BLaER1 treated with 17β-estradiol and CSF1 and Interleukin-3, amounts not matched to agents 10 nM and 100 nM (cell line): ENCODE measurements around the gene OR4S2.

Source experiments
- H3K27ac ChIP-seq, 11 experiments: shearing (Covaris generic); formaldehyde crosslinking; 2 replicates each; pipeline ENCODE4 v1.8.1; 2022
- H3K27me3 ChIP-seq, 11 experiments: shearing (Covaris generic); formaldehyde crosslinking; 2 replicates each; pipeline ENCODE4 v1.8.1; 2022
- H3K36me3 ChIP-seq, 11 experiments: shearing (Covaris generic); formaldehyde crosslinking; 2 replicates each; pipeline ENCODE4 v1.8.1; 2022
- H3K4me1 ChIP-seq, 10 experiments: shearing (Covaris generic); formaldehyde crosslinking; 2 replicates each; pipeline ENCODE4 v1.8.1; 2022
- H3K4me2 ChIP-seq, 11 experiments: shearing (Covaris generic); formaldehyde crosslinking; 2 replicates each; pipeline ENCODE4 v1.8.1; 2022
- H3K4me3 ChIP-seq, 10 experiments: shearing (Covaris generic); formaldehyde crosslinking; 2 replicates each; pipeline ENCODE4 v1.8.1; 2022
- H3K9ac ChIP-seq, 11 experiments: shearing (Covaris generic); formaldehyde crosslinking; 2 replicates each; pipeline ENCODE4 v1.8.1; 2022
- H3K9me3 ChIP-seq, 11 experiments: shearing (Covaris generic); formaldehyde crosslinking; replicated peaks in 1 of 11; 2 replicates each; pipeline ENCODE4 v1.8.1; 2022
- H4K20me1 ChIP-seq, 11 experiments: shearing (Covaris generic); formaldehyde crosslinking; 2 replicates each; pipeline ENCODE4 v1.8.1; 2022
- Cebpa-rat ChIP-seq, 11 experiments: shearing (Covaris generic); IDR thresholded peaks; 2 replicates each; pipeline ENCODE4 v1.8.1; 2022

OR4S2 gene, protein sequence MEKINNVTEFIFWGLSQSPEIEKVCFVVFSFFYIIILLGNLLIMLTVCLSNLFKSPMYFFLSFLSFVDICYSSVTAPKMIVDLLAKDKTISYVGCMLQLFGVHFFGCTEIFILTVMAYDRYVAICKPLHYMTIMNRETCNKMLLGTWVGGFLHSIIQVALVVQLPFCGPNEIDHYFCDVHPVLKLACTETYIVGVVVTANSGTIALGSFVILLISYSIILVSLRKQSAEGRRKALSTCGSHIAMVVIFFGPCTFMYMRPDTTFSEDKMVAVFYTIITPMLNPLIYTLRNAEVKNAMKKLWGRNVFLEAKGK

GRCh38 chr11:55648027-55648426 lies at the start of gene OR4S2:
TSS of gene OR4S2 (plus strand) at chr11:55648327. CDS start at chr11:55650904, 2,577 bp downstream.
- no peaks in the 10 kb centered on the region for H4K20me1 ChIP-seq

GRCh38 chr11:55607545-55607944 lies 40.6 kb upstream of the OR4S2 start, which contains the start of gene OR4C11:
TSS of gene OR4C11 (minus strand) at chr11:55607645. CDS start at chr11:55604373, 3,272 bp downstream.
- Histone ChIP-seq H3K9me3 (no peaks in the 10 kb centered on the region), H3K27me3 (no peaks in the 10 kb centered on the region), H3K9ac (no peak within 1 kb of the TSS), H4K20me1 (no peaks in the 10 kb centered on the region), H3K4me1 (no peaks in the 10 kb centered on the region), H3K27ac (no peak within 1 kb of the TSS), H3K36me3 (no peaks in the 10 kb centered on the region), H3K4me3 (no peak within 1 kb of the TSS), H3K4me2 (no peak within 1 kb of the TSS)
- TF ChIP-seq Cebpa-rat (IDR thresholded peaks at IDR 0.05): no peak

More at GRCh38 chr11:55648027-55648426, at the start of gene OR4S2:
- Histone ChIP-seq H3K4me3 (no peak within 1 kb of the TSS), H3K27ac (no peak within 1 kb of the TSS), H3K4me1 (no peaks in the 10 kb centered on the region), H3K4me2 (no peak within 1 kb of the TSS), H3K9ac (no peak within 1 kb of the TSS), H3K27me3 (no peaks in the 10 kb centered on the region), H3K36me3 (no peaks in the 10 kb centered on the region), H3K9me3 (no peaks in the 10 kb centered on the region)
- TF ChIP-seq Cebpa-rat (IDR thresholded peaks at IDR 0.05): no peak

DNA sequence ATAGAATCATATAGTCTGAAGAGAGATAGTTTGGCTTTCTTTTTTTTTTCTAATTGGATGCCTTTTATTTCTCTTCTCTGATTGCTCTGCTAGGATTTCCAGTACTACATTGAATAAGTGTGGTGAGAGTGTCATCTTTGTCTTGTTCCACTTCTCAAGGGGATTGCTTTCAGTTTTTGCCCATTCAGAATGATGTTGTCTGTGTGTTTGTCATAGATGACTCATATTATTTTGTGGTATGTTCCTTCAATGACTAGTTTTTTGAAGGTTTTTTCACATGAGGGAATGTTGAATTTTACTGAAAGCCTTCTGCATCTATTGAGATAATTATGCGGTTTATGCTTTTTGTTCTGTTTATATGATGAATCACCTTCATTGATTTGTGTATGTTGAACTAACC lies 23.6 kb upstream of the OR4S2 start:
- no peaks in the 10 kb centered on the region for H3K27me3 ChIP-seq
- no peak for TF ChIP-seq Cebpa-rat (IDR thresholded peaks at IDR 0.05)
- no peak overlapping the region for H3K27ac ChIP-seq
- no peaks in the 10 kb centered on the region for H4K20me1 ChIP-seq
- no peaks in the 10 kb centered on the region for H3K4me1 ChIP-seq
- H3K9ac ChIP-seq: no peak overlapping the region
- H3K36me3 ChIP-seq: no peaks in the 10 kb centered on the region
- no peak overlapping the region for H3K4me2 ChIP-seq
- H3K9me3 ChIP-seq: peaks cover 0 to 11% (median 0%) of the 10 kb centered on the region in 11 experiments; a peak in 4 of 22 replicates
- no peak overlapping the region for H3K4me3 ChIP-seq

DNA sequence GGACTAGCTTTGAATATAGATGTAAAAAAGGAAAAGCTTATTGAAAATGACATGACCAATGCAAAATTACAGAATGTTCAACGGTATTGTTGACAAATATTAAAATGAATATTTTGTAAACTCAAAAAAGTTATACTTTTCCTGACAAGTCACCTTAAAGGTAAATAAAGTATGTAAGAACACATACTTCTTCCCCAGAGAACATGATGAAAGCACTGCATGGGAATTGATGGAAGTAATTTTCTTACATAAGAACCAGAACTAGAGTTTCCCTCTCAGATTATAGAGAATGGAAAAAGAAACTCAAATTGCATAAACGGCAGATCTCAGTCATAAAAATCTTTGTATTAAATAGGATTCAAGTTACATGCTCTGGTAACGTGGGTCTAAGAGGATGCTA lies 13.3 kb upstream of the OR4S2 start, which contains the start of gene OR4P4:
Gene OR4P4 (plus strand): TSS at position 301 of the 400 bp plus-strand sequence.
- no peaks in the 10 kb centered on the region for H3K36me3 ChIP-seq
- no peaks in the 10 kb centered on the region for H3K27me3 ChIP-seq
- H3K27ac ChIP-seq: no peak within 1 kb of the TSS
- H3K9ac ChIP-seq: no peak within 1 kb of the TSS
- TF ChIP-seq Cebpa-rat (IDR thresholded peaks at IDR 0.05): no peak
- H4K20me1 ChIP-seq: no peaks in the 10 kb centered on the region
- no peaks in the 10 kb centered on the region for H3K4me1 ChIP-seq
- no peak within 1 kb of the TSS for H3K4me3 ChIP-seq
- no peaks in the 10 kb centered on the region for H3K9me3 ChIP-seq
- no peak within 1 kb of the TSS for H3K4me2 ChIP-seq

DNA sequence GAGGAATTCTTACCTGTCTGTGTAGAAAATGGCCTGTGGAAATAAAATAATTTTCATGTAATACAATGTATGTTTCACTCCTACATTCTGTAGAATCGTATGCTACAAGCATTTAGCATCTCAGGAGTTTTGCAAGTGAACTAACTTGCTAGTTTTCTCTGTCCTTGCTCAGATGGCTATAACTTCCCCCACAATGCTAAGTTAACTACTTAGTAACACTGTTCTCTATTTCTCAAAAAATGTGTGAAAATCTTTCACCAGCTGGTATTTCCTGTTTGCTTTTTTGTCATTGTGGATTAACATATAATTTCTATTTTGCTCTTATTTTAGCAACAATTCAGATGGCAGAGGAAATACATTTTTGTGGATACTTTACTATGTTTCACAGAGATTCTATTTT lies 4.4 kb downstream of the OR4S2 start:
- H3K9me3 ChIP-seq: no peaks in the 10 kb centered on the region
- H3K27ac ChIP-seq: no peak overlapping the region
- no peaks in the 10 kb centered on the region for H3K4me1 ChIP-seq
- no peaks in the 10 kb centered on the region for H4K20me1 ChIP-seq
- no peak for TF ChIP-seq Cebpa-rat (IDR thresholded peaks at IDR 0.05)
- no peak overlapping the region for H3K4me2 ChIP-seq
- H3K27me3 ChIP-seq: no peaks in the 10 kb centered on the region
- no peaks in the 10 kb centered on the region for H3K36me3 ChIP-seq
- H3K9ac ChIP-seq: no peak overlapping the region
- H3K4me3 ChIP-seq: no peak overlapping the region

- no peak overlapping the region for H3K27ac ChIP-seq
- no peaks in the 10 kb centered on the region for H4K20me1 ChIP-seq
- no peaks in the 10 kb centered on the region for H3K9me3 ChIP-seq
- no peak overlapping the region for H3K4me2 ChIP-seq
- no peak for TF ChIP-seq Cebpa-rat (IDR thresholded peaks at IDR 0.05)
- H3K36me3 ChIP-seq: no peaks in the 10 kb centered on the region
- peaks cover 0 to 6% (median 0%) of the 10 kb centered on the region in 10 experiments; a peak in 3 of 20 replicates for H3K4me1 ChIP-seq
- no peak overlapping the region for H3K9ac ChIP-seq
- no peak overlapping the region for H3K4me3 ChIP-seq
- H3K27me3 ChIP-seq: no peaks in the 10 kb centered on the region
Measured at GRCh38 chr11:55655096-55655495, 7.0 kb downstream of the OR4S2 start.

- Histone ChIP-seq H3K4me1 (peaks cover 0 to 6% (median 0%) of the 10 kb centered on the region in 10 experiments; a peak in 3 of 20 replicates), H3K27me3 (no peaks in the 10 kb centered on the region), H3K27ac (no peak overlapping the region), H3K36me3 (no peaks in the 10 kb centered on the region), H3K4me2 (no peak overlapping the region), H4K20me1 (no peaks in the 10 kb centered on the region), H3K9me3 (no peaks in the 10 kb centered on the region), H3K4me3 (no peak overlapping the region), H3K9ac (no peak overlapping the region)
- no peak for TF ChIP-seq Cebpa-rat (IDR thresholded peaks at IDR 0.05)
Measured at GRCh38 chr11:55658031-55658573, 10.0 kb downstream of the OR4S2 start.

- Histone ChIP-seq H3K4me1 (peaks cover 0 to 6% (median 0%) of the 10 kb centered on the region in 10 experiments; a peak in 3 of 20 replicates), H3K4me2 (no peak overlapping the region), H3K9me3 (no peaks in the 10 kb centered on the region), H3K27me3 (no peaks in the 10 kb centered on the region), H3K36me3 (no peaks in the 10 kb centered on the region), H3K4me3 (no peak overlapping the region), H4K20me1 (no peaks in the 10 kb centered on the region), H3K9ac (no peak overlapping the region), H3K27ac (no peak overlapping the region)
- no peak for TF ChIP-seq Cebpa-rat (IDR thresholded peaks at IDR 0.05)
Measured at GRCh38 chr11:55658608-55659007, 10.5 kb downstream of the OR4S2 start.

DNA sequence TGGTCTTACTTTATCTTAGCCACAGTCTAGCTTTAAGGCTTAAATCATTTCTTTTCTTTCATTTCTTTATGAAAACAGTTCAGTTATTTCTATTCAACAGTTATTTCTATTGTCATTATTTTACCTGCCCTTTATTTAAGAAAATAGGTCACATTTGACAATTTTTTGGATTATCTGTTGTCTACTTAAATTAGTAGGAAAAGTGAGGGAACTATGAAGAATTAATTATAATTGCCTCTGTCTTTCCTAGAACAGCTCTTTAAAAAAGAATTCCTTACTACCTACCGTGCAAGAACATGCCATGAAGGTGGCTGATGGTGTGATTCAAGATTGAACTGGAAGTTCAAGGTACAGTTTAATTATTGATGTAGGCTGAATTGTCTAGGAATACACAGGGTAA lies 13.8 kb downstream of the OR4S2 start, which contains the start of gene OR4C6:
Gene OR4C6 (plus strand): TSS at position 301 of the 400 bp plus-strand sequence. CDS start 2,966 bp downstream, outside the sequence.
- no peak for TF ChIP-seq Cebpa-rat (IDR thresholded peaks at IDR 0.05)
- Histone ChIP-seq H3K9ac (no peak within 1 kb of the TSS), H3K27ac (no peak within 1 kb of the TSS), H3K4me3 (no peak within 1 kb of the TSS), H3K4me2 (no peak within 1 kb of the TSS), H3K36me3 (no peaks in the 10 kb centered on the region), H3K9me3 (no peaks in the 10 kb centered on the region), H4K20me1 (no peaks in the 10 kb centered on the region), H3K27me3 (no peaks in the 10 kb centered on the region), H3K4me1 (peaks cover 0 to 6% (median 0%) of the 10 kb centered on the region in 10 experiments; a peak in 3 of 20 replicates)
